ENCODE results near the gene NUMA1.

- TF ChIP-seq NR2F6 (IDR thresholded peaks at IDR 0.05) (no peak), NR2F6 (CRISPR knock-in tag; IDR thresholded peaks at IDR 0.05) (no peak), ATF6 (CRISPR knock-in tag; conservative IDR thresholded peaks at IDR 0.05) (no peak), SMC3 (IDR thresholded peaks at IDR 0.05; ENCODE audit: low read length) (no peak), NBN (conservative IDR thresholded peaks at IDR 0.05) (no peak), ATF1 (CRISPR knock-in tag; IDR thresholded peaks at IDR 0.05) (no peak), TFE3 (CRISPR knock-in tag; IDR thresholded peaks at IDR 0.05) (no peak), FOXA1 (IDR thresholded peaks at IDR 0.05) (no peak), FOXA1 (CRISPR knock-in tag; IDR thresholded peaks at IDR 0.05) (no peak), ZNF598 (CRISPR knock-in tag; IDR thresholded peaks at IDR 0.05; ENCODE audit: borderline replicate concordance) (no peak), ZNF644 (CRISPR knock-in tag; IDR thresholded peaks at IDR 0.05; ENCODE audit: low read depth) (no peak), TARDBP (CRISPR knock-in tag; IDR thresholded peaks at IDR 0.05) (no peak), ZNF597 (CRISPR knock-in tag; IDR thresholded peaks at IDR 0.05) (no peak)
- TF ChIP-seq, protein P1, sequence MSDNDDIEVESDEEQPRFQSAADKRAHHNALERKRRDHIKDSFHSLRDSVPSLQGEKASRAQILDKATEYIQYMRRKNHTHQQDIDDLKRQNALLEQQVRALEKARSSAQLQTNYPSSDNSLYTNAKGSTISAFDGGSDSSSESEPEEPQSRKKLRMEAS (IDR thresholded peaks at IDR 0.05) = no peak
These were observed 4.6 kb downstream of the NUMA1 start for GRCh38 chr11:72075756-72076155.
